OCI-LY7 (cell line): Measurements from ENCODE around the gene MEF2A. TPM values are rescaled to one million over a fixed set of nuclear protein-coding genes. Genes with fewer than 3 reads are reported as not detected.
"Not testable (repeated sequence)": the region's sequence is repeated elsewhere in the genome, so short reads cannot be mapped to it uniquely, and the experiment has no call there.

Source experiments
- Bru-seq: library from RNA; stranded (reverse); fragments of 400-500 nt; gene quantifications from one replicate; lab custom pipeline; 2021; lab: Mats Ljungman, UMichigan
- BruChase-seq, 2 experiments: library from RNA; stranded (reverse); fragments of 400-500 nt; gene quantifications; one replicate each; lab custom pipeline; 2021; lab: Mats Ljungman, UMichigan
- BruUV-seq: library from RNA; stranded (reverse); fragments of 400-500 nt; replicated peaks from 2 replicates; lab custom pipeline; 2021; lab: Mats Ljungman, UMichigan
- CTCF ChIA-PET: fragments of 300-600 bp; sonication (Branson Sonifier 250); formaldehyde crosslinking; loops from one replicate; lab custom pipeline; 2022; ENCODE audit warnings: antibody characterized with exemption; ENCODE audit not compliant: unreplicated experiment; lab: Charles Lee
- POLR2A ChIA-PET: fragments of 300-600 bp; sonication (Branson Sonifier 250); formaldehyde crosslinking; loops from one replicate; lab custom pipeline; 2022; ENCODE audit warnings: antibody characterized with exemption; lab: Charles Lee
- DNase-seq: peaks from one replicate; pipeline ENCODE4 v3.0.0-alpha.2; 2015; ENCODE audit warnings: low spot score
- H2AFZ ChIP-seq: fragments of 200-600 bp; sonication (generic), shearing (Covaris generic); 2 replicates; pipeline ENCODE4 v1.6.1; 2014; ENCODE audit warnings: mild to moderate bottlenecking, antibody characterized with exemption, low read length, moderate library complexity
- H3K27ac ChIP-seq: fragments of 200-600 bp; sonication (generic); 2 replicates; pipeline ENCODE4 v1.5.1; 2014; ENCODE audit warnings: mixed run types, low read depth, mild to moderate bottlenecking, moderate library complexity, low read length, inconsistent platforms; ENCODE audit not compliant: poor library complexity, severe bottlenecking
- H3K36me3 ChIP-seq: fragments of 200-600 bp; sonication (generic); 2 replicates; pipeline ENCODE4 v1.6.1; 2014; ENCODE audit warnings: mild to moderate bottlenecking, antibody characterized with exemption, low read length, moderate library complexity, mixed read lengths; ENCODE audit not compliant: insufficient read depth
- H3K4me1 ChIP-seq: fragments of 200-600 bp; sonication (generic); 2 replicates; pipeline ENCODE4 v1.5.1; 2014; ENCODE audit warnings: mild to moderate bottlenecking, low read length; ENCODE audit not compliant: insufficient read depth, poor library complexity, severe bottlenecking
- H3K4me2 ChIP-seq: fragments of 200-600 bp; sonication (generic); 2 replicates; pipeline ENCODE4 v1.6.1; 2014; ENCODE audit warnings: mild to moderate bottlenecking, low read length
- H3K4me3 ChIP-seq: fragments of 200-600 bp; sonication (generic); 2 replicates; pipeline ENCODE4 v1.5.1; 2014; ENCODE audit warnings: mild to moderate bottlenecking, low read depth, low read length; ENCODE audit not compliant: poor library complexity, severe bottlenecking
- H3K79me2 ChIP-seq: fragments of 200-600 bp; sonication (generic); 2 replicates; pipeline ENCODE4 v1.6.1; 2016; ENCODE audit warnings: low read depth, mild to moderate bottlenecking, low read length, moderate library complexity, mixed read lengths; ENCODE audit not compliant: insufficient read depth
- H3K9me2 ChIP-seq: fragments of 200-600 bp; sonication (generic); 2 replicates; pipeline ENCODE4 v1.6.1; 2016; ENCODE audit warnings: mild to moderate bottlenecking, low read length, mixed read lengths; ENCODE audit not compliant: insufficient read depth
- H3K9me3 ChIP-seq: fragments of 200-600 bp; sonication (generic); 2 replicates; pipeline ENCODE4 v1.6.1; 2014; ENCODE audit warnings: mild to moderate bottlenecking, mixed run types, low read length, mixed read lengths
- H4K20me1 ChIP-seq: fragments of 200-600 bp; sonication (generic); 2 replicates; pipeline ENCODE4 v1.6.1; 2014; ENCODE audit warnings: mild to moderate bottlenecking, antibody characterized with exemption, low read length, moderate library complexity, mixed read lengths; ENCODE audit not compliant: insufficient read depth
- CTCF ChIP-seq: fragments of 200-600 bp; sonication (generic); conservative IDR thresholded peaks from 2 replicates; pipeline ENCODE4 v1.5.1; 2014; ENCODE audit warnings: mild to moderate bottlenecking, antibody characterized with exemption, low read length, moderate library complexity, mixed read lengths
- EZH2phosphoT487 ChIP-seq: fragments of 200-600 bp; sonication (generic); IDR thresholded peaks from 2 replicates; pipeline ENCODE4 v1.6.1; 2018; ENCODE audit warnings: low read depth, borderline replicate concordance, mild to moderate bottlenecking, mixed run types, antibody characterized with exemption, low read length, moderate library complexity, mixed read lengths
- intact Hi-C: fragments of 100-400 bp; cut with micrococcal nuclease; formaldehyde crosslinking; loops from one replicate; pipeline ENCODE4 v1.10.0; 2022; ENCODE audit not compliant: unreplicated experiment
- long read RNA-seq: library from polyadenylated mRNA; stranded (forward); transcript quantifications from one replicate; pipeline ENCODE4 v2.0.0, GENCODE V29; 2022
- total RNA-seq, 2 experiments: library from RNA; depleted of rRNA in 1 of 2; stranded (reverse); fragments of >200 nt in 1 of 2; shearing (Covaris generic) in 1 of 2; gene quantifications; 2 replicates each; pipeline ENCODE4 v1.2.3, GENCODE V29; 2014 to 2022

Gene MEF2A
- total RNA-seq (2014; rRNA removed; shearing (Covaris generic)): 27.3 and 28.0 TPM in 2 replicates
- 33.5 and 38.2 TPM in 2 replicates for total RNA-seq (2022)
- percentile 88 among the genes with signal in this experiment for Bru-seq, nascent RNA
- BruChase-seq, experiment 1, labeled RNA remaining after a 6-hour chase: percentile 77 among the genes with signal in this experiment
- percentile 79 among the genes with signal in this experiment for BruChase-seq, experiment 2, labeled RNA remaining after a 2-hour chase
- long read RNA-seq, full-length matches to known transcripts: 26 of 50 reads
- long read RNA-seq, partial matches to known transcripts: 7 of 50 reads
- long read RNA-seq, other reads (novel, unspliced or antisense): 17 of 50 reads

GRCh38 chr15:99565299-99566156 is at the start of gene MEF2A:
Gene MEF2A, plus strand, starts transcription at chr15:99565984. Its CDS starts 67,136 bp downstream, at chr15:99633120.
- POLR2A ChIA-PET: interaction anchor here (0.6 to 2.0 kb wide), 5 partner anchors 9 to 137 kb away, joined by 3 to 10 read pairs (median 3); no protein-coding TSS in a partner anchor
- intact Hi-C loops: loop anchor here (1.0 to 5.0 kb wide), 3 partner anchors 53 to 313 kb away; partner anchors contain the start of gene LRRC28
- CTCF ChIA-PET: no interaction called here

GRCh38 chr15:99518191-99518590 is 47.6 kb upstream of the MEF2A start:
- H3K4me1 ChIP-seq: peaks cover 13% of the 10 kb centered on the region
- intact Hi-C loops: loop anchor here (10.0 kb wide), 1 partner anchor 187 kb away; no protein-coding TSS in a partner anchor
- H2AFZ ChIP-seq: no peak overlapping the region
- no peaks in the 10 kb centered on the region for H3K79me2 ChIP-seq
- peaks cover 6% of the 10 kb centered on the region; the same call in 1 of the 2 replicates for H3K9me3 ChIP-seq
- no TSS peak for BruUV-seq
- no peaks in the 10 kb centered on the region for H4K20me1 ChIP-seq
- H3K9me2 ChIP-seq: no peaks in the 10 kb centered on the region
- no peak overlapping the region for H3K4me3 ChIP-seq
- ChIA-PET CTCF (no interaction called here), POLR2A (no interaction called here)
- no peak for DNase-seq
- H3K36me3 ChIP-seq: no peaks in the 10 kb centered on the region; the same call in 1 of the 2 replicates
- no peak overlapping the region for H3K27ac ChIP-seq
- no peak overlapping the region for H3K4me2 ChIP-seq
- TF ChIP-seq EZH2phosphoT487 (no peak), CTCF (no peak)

More at GRCh38 chr15:99565299-99566156, at the start of gene MEF2A:
- no peaks in the 10 kb centered on the region for H3K36me3 ChIP-seq
- peak within 1 kb of the TSS; percentile 91 for H3K4me2 ChIP-seq
- no peaks in the 10 kb centered on the region for H3K9me2 ChIP-seq
- peaks cover 29% of the 10 kb centered on the region for H3K4me1 ChIP-seq
- no peaks in the 10 kb centered on the region for H3K9me3 ChIP-seq
- no TSS peak for BruUV-seq
- TF ChIP-seq EZH2phosphoT487 (no peak), CTCF (no peak)
- H2AFZ ChIP-seq: peak within 1 kb of the TSS; percentile 90
- H3K79me2 ChIP-seq: peaks cover 42% of the 10 kb centered on the region
- peak within 1 kb of the TSS; percentile 70 for H3K27ac ChIP-seq
- peak within 1 kb of the TSS; percentile 87 for H3K4me3 ChIP-seq
- H4K20me1 ChIP-seq: peaks cover 32% of the 10 kb centered on the region
- DNase-seq: peak; percentile 97

- H3K4me3 ChIP-seq, POLR2A ChIA-PET, H2AFZ ChIP-seq, DNase-seq, H3K27ac ChIP-seq, CTCF ChIA-PET, H3K79me2 ChIP-seq, H4K20me1 ChIP-seq, H3K36me3 ChIP-seq, H3K9me2 ChIP-seq, BruUV-seq, H3K9me3 ChIP-seq, H3K4me1 ChIP-seq, H3K4me2 ChIP-seq: not testable (repeated sequence)
- intact Hi-C loops: loop anchor here (10.0 kb wide), 1 partner anchor 185 kb away; no protein-coding TSS in a partner anchor
Observed at GRCh38 chr15:99519366-99519765, 46.4 kb upstream of the MEF2A start.
